HG03521 (cell line): Measurements from ENCODE around the gene ETS1.
"Not testable (repeated sequence)": the region's sequence is repeated elsewhere in the genome, so short reads cannot be mapped to it uniquely, and the experiment has no call there.

Experiments used
- ATAC-seq: cut with Tn5 transposase; IDR thresholded peaks from one replicate; pipeline ENCODE4 v1.9.1; 2021; ENCODE audit warnings: mild to moderate bottlenecking, moderate library complexity; ENCODE audit not compliant: unreplicated experiment

Gene ETS1

DNA sequence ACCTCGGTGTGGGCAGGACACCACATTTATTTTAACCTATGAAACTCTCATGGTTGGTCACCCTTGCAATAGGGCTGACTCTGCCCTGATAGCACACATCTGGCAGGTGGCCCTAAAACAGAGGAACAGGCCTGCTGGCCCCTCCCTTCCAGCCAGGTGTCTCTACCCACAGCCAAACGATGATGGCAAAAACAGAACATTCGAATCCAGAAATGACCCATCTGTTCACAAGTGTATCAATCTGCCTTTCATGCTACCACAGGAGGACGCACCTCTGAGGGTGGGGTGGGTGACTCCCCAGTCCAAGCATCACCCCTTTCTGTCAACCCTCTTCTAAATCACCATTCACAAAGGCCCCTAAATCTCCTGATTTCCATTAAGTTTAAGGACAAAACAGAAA is 118.1 kb downstream of the ETS1 start:
- peak; percentile 48 for ATAC-seq

DNA sequence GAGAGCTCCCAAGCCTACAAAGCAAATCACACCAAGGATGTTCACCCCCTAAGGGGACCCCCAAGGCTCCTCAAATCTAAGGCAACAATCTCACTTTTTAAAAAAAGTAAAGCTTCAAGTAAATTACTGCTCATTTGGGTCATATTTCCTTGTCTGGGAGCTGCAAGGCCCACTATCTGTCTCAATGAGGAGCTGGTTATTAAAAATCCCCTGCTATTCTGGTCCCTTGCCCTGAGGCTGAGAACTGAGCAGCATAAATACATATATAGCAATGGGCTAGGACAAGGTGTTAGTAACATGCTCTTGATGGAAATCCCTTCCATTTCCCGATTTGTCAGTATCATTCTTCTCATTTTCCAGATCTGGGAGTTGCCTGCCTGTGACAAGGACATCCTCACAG is 119.2 kb downstream of the ETS1 start:
- ATAC-seq = no peak

DNA sequence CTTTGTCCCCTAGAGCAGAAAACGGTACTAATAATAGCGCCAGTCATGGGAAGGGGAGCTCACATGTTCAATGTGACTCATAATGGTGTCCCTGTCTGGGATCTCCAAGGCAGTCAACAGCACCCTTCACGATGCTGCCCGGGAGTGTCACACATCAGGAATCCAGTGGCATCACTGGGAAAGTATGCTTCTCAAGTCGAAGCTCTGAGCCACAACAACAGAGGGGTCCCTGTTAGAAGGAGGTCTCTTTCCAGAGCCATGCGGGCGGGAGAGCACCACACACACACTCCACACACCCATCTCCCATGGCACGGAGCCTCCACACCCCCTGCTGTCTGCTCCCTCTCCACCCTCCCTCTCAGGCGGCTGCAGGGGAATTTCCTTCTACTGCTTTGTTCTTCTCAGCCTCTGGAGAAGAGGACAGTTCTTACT is 119.7 kb downstream of the ETS1 start:
- ATAC-seq = no peak

DNA sequence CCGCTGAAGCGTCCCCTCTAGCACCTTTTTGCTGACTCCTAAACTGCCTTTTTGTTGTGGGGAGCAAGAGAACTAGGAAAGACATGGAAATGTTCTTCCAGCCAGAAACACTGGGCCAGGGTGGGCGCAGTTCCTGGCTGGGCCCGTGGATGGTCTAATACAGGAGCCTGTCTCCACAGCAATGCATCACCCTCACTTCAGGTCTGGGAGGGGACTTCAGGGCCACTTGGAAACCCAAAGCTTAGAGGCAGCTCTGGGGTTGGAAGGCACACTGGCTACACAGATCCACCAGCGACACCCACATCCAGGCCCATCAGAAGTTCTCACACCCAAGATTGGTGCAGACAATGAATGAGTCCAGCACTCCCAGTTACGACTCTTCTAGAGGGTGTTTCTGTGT is 120.3 kb downstream of the ETS1 start:
- ATAC-seq = no peak

DNA sequence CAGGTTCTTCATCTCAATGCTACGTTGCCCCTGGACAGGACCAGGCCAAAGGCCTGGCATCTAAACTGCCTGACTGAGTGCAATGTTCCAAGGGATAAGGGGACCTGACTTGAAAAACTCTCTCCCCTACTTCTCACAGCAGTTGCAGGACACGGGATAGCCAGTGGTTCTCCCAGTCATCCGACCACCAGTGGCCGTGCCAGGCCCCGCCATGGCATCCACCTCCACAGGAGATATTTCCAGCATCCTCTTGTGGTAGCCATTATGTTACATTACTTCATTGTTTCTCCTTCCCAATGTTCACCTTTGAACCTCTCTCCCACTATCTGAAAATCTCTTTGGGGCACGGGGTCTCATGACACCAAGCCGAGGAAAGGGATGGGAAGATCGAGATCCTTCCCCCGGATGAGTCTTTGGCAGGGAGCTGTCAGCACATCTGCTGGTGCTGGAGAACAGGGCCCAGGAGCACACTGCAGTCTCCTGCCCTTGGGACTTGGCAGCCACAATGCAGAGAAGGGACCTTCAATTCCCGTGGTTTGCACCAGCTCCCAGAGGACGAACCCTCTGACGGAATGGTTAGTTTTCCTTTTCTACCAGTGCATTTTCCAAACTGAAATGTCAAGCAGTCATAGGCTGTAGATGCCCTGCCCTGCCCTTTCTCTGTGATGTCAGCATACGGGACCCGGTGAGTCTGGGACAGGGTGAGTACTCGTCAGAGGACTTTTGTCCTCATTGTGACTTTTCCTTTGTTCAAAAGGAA is 121.2 kb downstream of the ETS1 start:
- ATAC-seq = no peak

DNA sequence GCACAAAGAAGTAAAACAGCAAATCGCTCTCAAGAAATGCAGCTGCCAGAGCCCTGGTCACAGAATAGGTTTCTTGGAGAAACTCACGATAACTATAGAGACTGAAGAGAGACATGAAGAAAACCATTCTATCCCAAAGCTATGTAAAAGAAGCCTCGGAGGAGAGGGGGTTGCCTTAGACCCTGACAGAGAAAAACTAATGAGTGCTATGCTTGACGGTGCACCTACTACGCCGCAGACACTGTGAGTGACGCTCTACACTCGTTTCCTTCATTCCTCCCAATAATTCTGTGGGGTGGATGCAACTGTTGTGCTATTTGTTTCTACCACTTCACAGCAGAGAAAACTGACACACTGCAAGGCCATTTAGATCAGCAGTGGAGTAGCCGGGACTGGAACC is 121.8 kb downstream of the ETS1 start:
- no peak for ATAC-seq

DNA sequence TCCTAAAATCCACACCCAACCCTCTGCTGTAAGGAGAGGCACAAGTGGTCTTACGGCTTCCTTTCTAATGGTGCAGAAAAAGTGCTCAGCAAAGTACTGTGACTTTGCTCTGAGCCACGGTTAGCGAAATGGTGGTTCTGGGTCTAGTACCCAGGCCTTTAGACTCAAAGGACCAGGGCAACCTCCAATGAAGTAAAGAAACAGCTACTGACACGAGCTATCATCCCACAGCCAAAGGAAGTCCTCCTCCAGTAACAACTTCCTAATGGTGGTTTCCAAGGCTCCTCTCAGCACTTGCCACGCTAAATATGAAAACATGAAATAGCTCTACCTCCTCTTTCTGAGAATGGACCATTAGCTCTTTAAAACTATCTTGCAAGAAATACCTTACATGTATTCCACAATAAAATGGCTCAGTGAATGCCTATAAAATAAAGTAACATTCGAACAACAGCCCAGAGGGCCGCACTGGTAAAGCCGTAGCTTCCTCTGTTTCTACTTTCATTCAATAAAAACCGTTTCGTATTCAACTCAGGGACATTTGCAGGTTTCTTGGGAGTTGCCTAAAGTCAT is 122.4 kb downstream of the ETS1 start:
- no peak for ATAC-seq

DNA sequence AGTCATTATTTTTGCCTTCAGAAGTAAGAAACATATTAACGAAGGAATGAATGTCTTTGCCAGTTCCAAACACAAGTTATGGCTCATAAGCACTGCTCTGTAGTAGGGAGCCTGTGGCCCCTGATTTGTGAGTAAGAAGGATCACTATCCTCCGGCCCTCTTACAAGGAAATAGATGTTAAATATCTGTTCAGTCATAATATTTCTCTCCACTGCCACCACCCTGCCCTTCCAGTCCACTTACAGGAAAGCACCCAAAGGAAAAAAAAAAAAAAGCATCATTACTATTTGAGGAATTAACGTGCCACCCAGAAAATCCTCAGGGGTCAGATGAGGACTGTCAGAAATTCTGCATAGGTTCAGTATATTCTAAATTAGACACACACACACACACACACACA is 123.4 kb downstream of the ETS1 start:
- no peak for ATAC-seq

DNA sequence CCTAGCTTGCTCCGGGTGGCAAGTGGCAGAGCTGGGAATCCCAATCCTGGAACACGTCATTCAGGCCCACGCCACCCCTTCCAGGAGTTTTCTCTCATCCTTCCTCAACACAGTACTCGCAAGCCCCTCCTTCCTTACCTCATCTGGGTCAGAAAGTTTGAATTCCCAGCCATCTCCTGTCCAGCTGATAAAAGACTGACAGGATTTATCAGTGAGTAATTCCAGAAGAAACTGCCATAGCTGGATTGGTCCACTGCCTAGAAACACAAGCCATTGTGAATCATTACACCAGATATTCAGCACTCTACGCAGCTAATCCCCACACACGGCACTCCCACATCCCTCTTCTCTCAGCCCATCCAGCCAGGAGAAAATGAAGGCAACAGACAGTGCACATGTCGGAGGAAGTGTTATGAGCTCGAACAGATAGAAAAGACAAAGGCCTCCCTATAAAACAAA is 124.0 kb downstream of the ETS1 start:
- ATAC-seq = no peak

DNA sequence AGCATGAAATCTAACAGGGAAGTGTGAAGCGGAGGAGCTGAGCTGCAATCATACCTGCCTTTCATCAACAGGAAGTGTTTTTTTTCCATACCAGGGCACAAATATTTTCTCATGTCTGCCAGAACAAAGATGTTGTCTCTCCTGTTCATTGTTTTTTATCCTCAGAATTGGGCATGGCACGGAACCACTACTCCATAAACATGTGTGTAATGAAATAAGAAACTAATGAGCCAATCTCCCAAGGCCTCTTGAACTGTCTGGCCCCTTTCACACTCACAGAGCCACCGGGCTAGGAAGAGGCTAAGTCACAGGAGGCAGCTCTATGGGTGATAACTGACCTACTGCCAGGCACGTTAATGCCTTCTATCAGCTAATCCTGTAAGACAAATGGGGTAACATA is 124.4 kb downstream of the ETS1 start:
- ATAC-seq = no peak

DNA sequence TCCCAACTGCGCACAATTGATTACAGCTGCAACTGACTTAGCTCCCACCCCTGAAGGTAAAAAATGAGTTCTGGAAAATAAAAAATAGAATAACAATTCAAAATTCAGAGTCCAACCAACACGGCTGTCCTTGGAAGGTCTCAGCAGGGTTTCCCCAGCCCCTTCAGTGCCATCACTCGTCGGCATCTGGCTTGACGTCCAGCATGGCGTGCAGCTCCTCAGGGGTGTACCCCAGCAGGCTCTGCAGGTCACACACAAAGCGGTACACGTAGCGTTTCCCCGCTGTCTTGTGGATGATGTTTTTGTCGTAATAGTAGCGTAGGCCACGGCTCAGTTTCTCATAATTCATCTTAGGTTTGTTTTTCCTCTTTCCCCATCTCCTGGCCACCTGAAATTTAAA is 125.2 kb downstream of the ETS1 start:
- ATAC-seq = no peak

DNA sequence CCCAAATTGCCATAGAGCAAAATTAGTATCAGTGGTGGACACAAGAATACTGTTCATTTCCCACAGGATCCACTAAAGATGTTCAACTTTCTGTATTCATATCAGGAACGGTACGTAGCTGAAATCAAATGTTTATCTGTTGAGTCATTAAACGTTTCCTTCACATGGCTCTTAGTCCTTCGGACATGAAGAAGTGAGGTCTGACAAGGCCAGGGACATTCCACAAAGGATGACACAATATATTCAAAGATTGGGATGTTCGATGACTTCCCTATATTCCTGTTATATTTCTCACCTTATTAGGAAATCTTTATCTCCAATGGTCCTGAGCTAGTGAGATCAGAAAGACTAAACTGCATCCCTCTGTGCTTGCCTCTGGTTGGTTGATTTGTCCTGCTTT is 129.0 kb downstream of the ETS1 start:
- ATAC-seq = no peak

DNA sequence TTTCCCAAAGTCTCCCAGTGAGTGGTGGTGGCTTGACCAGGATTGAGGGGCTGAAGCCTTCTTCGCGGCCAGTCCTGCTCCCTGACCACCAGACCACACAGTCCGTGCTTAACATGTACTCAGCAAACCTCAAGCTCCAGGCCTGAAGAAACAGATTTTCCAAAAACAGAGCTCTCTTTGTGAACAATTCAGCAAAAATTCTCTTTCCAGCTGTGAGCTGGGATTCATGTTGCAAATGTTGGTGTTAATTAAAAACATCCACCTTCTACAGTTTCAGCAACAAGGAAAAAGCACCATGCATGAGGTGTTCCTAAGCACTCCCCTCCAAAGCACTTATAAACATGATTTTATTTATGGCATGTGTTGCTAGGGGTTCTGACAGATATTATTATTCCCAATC is 129.5 kb downstream of the ETS1 start:
- no peak for ATAC-seq

DNA sequence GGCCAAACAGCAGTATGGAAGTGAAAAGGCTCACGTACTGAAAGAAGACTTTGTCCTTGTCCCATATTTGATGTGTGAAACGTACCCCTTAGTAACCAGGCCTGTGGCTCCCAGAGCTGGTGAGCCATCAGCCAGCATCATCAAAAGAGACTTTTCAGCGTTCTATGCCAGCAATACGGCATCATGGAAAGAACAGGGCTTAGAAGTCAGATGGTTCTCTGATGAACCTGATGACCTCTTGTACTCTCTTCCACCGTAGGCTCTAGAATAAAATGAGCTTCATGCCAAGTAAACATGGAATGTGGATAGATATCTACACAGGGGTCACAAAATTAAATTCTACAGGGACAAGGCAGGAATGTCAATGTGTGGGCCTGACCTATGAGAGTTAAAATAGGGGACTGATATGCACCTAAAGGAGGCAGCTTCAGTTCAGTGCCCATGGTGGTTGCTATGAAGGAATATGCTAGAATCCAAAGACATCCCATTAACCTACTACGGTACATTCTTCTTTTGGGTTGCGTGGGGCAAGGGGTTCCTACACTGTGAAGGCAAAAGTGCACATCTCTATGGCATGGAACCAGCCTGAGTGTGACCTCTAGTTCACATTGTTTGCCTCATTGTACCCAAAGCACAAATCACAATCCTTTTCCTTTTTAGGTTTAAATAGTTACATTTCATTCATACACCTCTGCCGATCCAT is 130.6 kb downstream of the ETS1 start:
- no peak for ATAC-seq

DNA sequence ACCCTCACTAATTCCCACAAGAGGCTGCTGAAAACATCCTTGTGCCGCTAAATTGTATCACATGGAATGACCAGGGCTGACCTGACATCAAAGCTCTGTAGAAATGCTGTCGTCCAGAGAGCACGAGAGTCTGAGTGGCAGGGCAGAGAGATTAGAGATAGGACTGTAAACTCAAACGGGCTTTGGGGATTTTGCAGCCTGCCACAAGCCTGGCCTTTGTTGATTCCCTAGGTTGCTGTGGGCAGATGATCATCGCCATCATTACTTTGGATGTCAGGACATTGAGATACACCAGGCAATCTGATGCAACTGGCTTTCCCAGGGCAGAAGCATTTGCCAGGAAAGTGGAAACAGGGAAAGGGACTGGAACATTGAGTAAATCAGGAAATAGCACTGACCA is 131.6 kb downstream of the ETS1 start:
- ATAC-seq = no peak

DNA sequence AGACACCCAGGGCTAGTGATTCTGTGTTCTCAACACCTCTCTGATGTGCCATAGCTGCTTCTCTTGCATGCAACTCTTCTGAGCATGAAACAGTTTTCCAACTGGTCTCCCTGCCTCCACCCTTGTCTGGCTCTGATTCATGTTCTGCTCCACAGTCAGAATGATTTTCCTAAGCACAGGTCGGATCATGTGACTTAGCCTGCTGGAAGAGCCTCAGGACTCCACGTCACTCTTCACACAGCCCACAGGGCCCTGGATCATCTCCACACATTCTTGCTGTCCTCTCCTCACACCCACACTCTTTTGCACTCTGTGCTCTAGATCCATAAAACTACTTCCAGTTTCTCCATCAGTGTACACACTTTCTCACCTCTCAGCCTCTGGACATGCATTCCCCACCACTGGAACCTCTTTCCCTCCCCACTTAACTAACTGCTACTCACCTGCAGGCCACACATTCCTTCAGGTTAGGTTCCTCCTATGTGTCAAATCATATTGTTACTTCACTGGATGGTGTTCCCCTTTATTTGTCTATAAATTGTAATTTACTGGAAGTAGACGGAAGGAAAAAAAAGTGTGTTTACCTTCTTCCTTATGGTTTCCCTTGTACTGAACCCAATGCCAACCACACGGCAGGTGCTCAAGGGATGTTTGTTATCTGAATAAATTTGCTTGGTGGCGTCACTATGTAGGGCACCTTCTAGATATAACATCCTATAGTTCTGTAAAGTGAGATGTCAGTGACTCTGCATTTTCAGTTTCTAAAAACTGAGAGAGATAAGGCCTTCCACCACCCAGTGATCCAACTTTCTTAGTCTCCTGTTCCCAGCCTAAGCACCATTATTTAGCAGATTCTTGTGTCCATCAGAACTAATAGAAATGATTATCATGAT is 133.7 kb downstream of the ETS1 start:
- no peak for ATAC-seq

DNA sequence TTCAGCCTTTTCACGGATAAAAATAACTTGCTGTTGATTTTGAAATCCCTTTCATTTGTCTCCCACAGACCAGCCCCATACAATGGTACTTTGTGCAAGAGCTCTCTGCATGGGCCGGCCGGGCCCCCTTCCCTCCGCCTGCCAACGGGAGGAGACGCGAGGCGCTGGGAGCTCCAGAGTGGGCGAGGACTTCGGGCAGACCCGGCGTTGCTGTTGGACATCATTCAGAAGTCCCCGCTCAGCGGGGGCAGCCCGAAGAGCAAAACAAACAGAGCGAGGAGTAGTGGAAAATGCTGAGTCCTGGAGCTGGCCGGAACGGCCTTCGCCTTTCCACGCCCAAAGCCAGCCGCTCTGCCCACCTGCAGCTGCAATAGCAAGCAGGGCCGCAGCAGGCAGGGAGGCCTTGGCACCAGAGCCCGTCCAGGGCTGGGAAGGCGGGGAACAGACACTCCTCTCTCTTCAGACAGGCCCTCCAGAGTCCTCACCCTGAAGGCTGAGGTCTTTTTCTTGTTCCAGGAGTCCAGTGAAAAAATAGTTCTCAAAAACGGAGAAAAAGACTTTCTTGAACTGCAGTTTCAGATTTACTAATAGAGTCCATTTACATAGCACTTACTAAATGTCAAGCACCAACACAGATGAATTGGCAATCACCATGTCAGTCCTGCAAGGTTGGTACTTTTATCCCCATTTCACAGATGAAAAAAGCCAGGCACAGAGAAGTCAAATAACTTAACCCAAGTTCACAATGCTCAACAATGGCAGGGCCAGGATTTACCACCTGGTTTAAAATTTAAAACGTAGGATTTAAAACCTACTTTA is 135.5 kb downstream of the ETS1 start:
- ATAC-seq = no peak

DNA sequence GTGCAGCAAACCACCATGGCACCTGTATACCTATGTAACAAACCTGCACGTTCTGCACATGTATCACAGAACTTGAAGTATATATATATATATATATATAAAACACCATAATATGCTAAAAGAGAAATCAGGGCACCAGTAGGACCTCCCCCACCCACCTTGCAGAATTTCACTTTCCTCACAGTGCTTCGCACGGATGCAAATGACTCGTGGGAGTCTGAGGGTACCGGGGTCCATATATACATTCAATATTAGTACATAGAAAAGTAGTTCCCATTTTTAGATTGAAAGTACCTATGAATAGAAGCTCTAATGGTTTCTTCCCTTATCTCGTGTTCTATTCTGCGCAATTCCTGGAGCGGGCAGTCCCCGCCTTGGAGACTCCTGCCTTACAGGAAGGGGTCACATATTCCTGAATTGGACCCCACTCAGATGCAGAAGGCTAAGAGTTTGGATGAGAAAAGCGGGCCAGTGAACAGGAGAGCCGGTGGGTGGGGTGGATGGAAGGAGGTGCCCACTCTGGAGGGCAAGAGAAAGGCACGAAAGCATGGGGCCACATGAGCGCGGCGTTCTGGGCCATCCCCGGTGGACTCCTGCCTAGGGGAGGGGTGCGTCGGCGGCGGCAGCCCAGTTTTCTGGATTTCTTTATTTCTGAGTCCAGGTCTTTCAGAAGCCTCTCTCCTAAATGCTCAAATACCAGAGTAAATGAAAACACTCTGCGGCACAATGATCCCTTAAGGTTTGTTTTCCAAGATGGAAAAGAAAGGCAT is 136.3 kb downstream of the ETS1 start:
- ATAC-seq = no peak

DNA sequence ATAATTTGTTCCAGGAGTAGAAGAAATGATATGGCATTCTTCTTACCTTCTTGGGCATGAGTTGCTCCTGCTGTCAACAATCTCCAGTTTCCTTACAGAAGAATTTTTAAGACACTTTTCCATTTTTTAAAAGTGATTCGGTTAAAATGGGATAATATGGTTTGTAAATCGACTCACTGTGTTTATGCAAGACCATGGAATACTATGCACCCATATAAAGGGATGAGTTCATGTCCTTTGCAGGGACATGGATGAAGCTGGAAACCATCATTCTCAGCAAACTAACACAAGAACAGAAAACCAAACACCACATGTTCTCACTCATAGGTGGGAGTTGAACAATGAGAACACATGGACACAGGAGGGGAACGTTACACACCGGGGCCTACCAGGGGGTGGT is 136.9 kb downstream of the ETS1 start:
- ATAC-seq = not testable (repeated sequence)
